HG03064 (cell line): ENCODE data around the gene MARK4.
"Not testable (repeated sequence)": the region's sequence is repeated elsewhere in the genome, so short reads cannot be mapped to it uniquely, and the experiment has no call there.

Experiments used
- ATAC-seq: cut with Tn5 transposase; IDR thresholded peaks from one replicate; pipeline ENCODE4 v1.9.1; 2021; ENCODE audit warnings: low read depth; ENCODE audit not compliant: unreplicated experiment

MARK4 gene

DNA sequence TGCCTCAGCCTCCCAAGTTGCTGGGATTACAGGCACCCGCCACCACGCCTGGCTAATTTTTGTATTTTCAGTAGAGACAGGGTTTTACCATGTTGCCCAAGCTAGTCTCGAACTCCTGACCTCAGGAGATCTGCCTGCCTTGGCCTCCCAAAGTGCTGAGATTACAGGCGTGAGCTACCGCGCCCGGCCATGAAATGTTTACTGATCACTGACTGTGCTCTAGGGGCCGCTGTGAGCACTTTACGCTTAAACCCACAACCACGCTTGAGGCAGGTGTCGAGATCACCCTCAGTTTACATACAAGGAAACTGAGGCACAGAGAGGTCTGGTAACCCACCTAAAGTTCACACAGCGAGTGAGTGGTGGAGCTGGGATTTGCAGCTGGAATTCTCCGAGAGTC, 18.9 kb downstream of the MARK4 start:
- not testable (repeated sequence) for ATAC-seq

DNA sequence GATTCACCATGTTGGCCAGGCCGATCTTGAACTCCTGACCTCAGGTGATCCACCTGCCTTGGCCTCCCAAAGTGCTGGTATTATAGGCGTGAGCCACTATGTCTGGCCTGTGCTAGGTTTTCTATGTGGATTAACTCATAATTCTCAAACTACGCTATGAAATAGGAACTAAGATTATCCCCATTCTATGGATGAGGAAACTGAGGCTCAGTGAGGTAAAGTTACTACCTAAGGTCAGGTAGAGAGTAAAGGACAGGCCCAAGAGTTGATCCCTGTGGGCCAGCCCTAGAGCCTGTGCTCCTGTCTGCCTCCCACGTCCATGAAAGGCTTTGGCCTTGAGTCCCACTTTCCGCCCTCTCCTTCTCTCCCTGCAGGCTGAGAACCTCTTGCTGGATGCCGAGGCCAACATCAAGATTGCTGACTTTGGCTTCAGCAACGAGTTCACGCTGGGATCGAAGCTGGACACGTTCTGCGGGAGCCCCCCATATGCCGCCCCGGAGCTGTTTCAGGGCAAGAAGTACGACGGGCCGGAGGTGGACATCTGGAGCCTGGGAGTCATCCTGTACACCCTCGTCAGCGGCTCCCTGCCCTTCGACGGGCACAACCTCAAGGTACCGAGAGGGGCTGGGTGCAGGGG, 20.1 kb downstream of the MARK4 start:
- ATAC-seq: no peak

DNA sequence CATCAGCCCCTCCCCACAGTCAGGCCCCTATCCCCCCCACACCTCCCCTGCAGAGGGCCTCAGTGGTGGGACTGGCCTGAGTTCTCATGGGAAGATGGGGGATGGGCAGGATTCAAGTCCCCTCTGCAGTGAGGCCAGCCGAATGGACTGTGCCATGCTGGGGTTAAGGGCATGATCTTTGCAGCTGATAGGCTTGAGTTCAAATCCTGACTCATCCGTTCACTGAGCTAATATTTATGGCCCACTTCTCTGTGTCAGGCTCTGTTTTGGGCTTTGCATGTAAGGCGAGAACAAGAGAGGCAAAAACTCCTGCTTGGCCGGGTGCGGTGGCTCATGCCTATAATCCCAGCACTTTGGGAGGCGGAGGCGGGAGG, 20.7 kb downstream of the MARK4 start:
- no peak for ATAC-seq

DNA sequence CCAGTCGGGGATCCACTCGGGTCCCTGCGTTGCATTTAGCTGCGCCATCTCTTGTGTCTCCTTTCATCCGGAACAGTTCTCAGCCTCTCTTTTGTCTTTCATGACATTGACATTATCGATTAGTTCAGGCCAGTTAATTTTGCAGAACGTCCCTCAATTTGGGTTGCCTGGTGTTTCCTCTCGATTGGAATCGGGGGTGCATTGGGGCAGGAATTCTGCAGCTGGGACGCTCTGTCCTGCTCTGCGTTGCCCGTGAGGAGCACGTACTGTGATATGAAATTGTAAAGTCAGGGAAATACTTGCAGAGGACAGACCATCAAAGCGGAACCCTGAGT, 22.4 kb downstream of the MARK4 start:
- no peak for ATAC-seq

DNA sequence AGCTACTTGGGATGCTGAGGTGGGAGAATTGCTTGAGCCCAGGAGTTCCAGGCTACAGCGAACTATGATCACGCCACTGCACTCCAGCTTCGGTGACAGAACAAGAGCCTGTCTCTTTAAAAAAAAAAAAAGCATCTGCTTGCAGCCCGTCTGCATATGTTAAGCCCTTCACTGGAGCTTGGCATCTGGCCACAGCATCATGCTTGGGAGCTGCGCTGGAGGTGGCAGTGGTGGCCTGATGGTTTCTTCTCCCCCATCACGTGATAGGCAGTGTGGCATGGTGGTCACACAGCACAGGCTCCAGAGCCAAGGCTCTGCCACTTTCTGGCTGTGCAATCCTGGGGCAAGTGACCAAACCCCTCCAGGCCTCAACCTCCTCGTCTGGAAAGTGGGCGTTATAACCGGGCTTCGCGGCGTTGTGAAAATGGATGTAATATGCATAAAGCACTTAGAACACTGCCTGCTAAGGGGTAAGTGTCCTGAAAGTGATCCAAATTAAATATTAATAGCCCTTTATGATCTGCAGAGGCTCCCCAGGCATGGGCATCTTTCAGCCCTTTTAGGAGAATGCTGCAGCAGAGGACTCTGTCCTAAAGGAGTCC, 24.4 kb downstream of the MARK4 start:
- no peak for ATAC-seq

DNA sequence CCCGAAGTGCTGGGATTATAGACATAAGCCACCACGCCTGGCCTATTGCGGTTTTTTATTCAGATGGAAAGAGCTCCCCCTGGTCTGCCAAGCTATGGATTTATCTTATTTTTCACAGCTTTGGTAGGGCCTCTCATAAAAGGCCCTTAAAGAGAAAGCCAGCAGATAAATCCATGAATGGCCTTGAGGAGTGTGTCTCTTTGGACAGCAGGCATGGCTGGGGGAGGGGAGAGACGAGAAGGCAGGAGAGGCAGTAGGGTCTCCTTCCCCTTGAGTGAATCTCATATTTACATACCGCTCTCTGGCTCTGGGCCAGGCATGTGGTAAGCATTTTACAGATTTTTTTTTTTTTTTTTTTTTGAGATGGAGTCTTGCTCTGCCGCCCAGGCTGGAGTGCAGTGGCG, 25.2 kb downstream of the MARK4 start:
- ATAC-seq: no peak

DNA sequence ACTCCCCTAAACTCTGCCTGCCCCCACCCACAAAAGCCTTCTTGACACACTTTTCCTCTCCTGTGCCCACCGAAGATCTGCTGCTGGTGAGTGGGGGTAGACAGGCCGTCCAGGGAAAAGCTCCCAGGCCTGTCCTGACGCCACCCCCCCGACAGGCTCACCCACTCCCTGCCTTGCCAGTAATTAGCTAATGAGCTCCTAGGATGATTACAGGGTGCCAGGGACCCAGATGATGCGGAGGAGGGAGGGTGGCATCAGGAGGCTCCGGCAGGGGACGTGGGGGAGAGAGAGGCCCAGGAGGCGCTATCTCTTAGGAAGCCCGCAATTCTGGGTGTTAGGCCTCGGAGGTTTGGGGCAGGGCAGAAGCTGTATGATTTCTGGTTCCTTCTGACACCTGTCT, 27.0 kb downstream of the MARK4 start:
- no peak for ATAC-seq

DNA sequence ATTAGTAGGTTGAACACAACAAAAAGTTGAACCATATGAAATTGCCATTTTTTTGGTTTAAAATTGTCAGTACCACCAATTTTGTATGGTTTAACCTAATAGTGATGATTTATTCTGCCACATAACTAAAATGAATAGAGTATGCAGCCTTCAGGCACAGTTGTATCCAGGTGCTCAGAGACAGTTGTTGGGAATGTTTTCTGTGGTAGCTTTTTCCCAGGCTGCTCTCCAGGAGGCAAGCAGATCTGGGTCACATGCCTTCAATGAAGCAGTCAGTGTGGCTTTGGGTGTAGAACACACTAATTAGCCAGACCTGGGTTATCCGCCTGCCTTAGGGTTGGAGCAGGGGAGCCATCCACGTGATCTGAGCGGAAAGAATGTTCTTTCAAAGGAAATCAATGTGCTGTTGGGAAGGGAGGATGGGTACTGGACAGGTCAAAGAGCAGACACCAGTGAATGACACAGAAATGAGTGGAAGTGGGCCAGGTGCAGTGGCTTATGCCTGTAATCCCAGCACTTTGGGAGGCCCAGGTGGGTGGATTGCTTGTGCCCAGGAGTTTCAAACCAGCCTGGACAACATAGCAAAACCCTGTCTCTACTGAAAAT, 28.6 kb downstream of the MARK4 start:
- ATAC-seq: no peak

DNA sequence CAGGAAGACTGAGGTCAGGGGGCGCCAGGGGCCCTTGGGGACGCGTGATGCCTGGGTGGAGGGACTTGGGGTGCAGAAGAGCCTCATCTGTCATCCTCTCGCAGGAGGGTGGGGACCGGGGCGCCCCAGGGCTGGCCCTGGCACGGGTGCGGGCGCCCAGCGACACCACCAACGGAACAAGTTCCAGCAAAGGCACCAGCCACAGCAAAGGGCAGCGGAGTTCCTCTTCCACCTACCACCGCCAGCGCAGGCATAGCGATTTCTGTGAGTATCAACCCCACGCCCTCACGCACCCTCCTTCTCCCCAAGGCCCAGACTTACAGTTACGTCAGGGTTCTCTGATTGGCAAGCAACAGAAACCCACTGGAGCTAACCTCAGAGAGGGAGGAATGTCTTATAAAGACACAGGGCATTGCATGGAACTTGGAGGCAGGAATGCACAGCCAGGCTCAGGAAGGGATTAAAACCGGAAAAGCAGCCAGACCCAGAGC, 29.4 kb downstream of the MARK4 start:
- no peak for ATAC-seq

DNA sequence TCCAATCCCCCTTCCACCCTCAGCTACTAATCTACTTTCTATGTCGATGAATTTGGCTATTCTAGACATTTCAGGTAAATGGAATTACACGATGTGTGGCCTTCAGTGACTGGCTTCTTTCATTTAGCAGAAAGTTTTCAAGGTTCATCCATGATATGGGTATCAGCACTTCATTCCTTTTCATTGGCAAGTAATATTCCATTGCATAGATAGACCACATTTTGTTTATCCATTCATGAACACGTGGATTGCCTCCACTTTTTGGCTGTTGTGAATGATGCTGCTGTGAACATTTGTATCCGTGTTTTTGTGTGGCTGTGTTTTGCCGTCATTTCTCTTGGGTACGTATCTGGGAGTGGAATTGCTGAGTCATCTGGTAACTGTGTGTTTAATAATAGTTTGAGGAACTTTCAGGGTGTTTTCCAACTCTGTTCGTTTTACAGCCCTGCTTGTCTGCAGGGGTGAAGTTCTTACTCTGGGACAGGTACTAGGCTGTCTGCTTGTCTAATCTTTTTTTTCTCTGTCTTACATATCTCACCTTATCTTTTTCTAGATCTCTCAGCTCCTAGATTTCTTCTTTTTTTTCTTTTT, 32.5 kb downstream of the MARK4 start:
- ATAC-seq: no peak

DNA sequence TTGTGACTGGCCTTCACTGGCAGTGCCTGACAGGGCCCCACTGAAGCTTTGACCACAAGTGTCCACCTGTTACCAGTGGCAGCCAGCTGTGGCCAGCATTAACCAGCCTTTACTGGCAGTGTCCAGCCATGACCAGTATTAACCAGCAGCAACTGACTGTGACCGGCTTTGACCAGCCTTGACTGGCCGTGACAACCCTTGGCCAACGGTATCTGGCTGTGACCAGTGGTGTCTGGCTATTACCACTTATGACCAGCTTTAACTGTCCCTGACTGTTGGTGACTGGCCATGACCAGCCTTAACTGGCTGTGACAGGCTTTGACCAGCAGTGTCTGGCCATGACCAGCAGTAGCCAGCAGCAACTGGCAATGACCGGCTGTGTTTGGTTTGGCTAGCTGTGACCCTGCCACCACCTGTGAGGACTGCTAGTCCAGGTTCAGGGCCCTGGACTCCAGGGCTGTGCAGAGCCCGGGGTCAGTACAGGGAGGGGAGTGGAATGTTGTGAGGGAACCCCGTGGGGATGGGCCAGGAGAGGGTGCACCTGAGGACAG, 39.4 kb downstream of the MARK4 start:
- no peak for ATAC-seq

DNA sequence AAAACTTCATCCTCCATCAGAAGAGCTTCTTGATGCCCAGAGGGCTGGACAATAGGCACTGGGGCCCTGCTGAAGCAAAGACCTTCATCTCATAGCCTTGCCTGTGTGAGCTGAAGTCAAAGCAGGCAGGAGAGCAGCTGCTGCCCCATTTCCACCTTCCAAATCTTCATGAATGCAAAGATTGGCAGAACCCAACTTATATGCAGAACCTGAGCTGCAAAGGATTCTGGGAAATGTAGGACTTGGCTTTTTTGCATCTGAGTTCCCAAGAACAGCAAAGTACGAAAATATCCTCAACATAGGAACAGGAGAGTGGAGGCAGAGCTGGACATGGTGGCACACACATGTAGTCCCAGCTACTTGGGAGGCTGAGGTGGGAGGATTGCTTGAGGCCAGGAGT, 40.8 kb downstream of the MARK4 start:
- no peak for ATAC-seq

DNA sequence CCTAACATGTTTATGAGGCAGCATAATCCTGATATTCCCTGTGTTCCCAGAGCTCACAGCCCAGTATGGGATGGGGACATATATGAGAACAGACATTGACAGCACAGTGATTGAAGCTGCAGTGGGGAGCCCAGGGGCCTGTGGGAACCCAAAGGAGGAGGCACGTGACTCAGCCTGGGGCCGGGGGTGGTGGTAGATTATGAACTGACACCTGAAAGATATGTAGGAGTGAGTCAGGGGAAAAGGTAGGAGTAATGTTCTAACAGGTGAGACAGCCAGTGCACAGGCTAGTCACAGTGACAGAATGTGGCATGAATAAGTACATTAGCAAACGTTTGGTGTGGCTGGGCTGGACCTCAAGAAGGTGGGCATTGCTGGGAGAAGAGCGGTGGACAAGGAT, 42.6 kb downstream of the MARK4 start:
- no peak for ATAC-seq

DNA sequence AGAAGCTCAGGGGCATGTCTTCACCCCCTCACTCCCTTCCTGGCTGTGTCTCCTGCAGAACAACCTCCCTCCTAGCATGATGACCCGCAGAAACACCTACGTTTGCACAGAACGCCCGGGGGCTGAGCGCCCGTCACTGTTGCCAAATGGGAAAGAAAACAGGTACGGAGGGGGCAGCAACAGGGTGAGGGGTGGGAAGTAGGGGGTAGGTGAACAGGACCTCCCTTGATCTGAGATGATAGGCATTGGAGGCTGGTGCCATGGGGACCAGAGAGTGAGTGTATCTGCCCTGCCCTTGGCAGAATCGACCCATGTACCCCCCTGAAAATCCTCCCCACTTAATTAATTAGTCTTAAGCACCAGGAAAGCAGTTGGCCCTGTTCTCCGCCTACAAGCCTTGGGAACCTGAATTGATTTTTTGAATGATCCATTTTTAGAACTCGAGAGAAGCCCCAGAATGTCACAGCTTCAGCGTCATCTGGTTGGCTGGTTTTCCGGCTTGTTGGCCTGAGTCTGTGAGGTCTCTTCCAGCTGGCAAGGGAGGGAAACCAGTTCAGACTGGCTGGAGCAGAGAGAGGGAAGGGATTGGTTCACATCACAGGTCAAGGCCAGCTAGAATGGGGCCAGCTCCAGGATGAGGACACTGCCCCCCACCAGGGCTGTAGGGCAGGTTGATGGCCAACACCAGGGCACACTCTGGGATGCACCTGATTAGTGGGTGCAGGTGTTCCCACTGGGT, 43.4 kb downstream of the MARK4 start:
- no peak for ATAC-seq

DNA sequence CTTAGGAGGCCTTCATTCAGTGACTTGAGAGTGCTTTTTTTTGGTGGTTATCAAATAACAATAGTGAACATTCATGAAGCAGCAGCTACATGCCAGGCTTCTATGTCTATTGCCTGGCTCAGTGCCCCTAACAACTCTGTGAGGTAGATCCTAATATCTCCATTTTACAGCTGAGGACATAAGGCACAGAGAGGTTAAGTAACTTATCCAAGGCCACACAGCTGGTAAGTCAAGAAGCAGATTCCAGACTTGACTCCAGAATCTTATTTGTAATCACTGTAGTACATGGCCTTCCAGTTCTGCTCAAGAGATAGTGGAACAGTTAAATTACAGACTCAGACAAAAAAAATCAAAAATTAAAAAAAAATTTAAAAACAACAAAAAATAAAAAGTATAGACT, 44.8 kb downstream of the MARK4 start:
- ATAC-seq: no peak

DNA sequence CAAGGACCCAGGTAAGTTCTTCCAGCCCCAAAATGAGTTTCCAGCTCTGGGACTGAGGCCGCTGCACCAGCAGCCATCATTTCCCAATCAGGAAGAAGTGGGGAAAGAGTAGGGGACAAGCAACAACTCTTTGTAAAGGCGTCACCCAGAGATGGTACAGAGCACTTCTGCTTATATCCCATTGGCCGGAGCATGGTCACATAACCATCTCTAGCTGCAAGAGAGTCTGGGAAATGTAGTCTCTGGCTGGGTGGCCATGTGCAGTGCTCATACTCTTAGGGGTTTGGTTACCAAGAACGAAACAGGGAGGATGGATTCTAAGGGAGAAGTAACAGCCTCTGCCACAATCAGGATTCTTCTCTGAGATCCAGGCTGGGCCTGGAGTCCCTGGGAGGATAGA, 45.3 kb downstream of the MARK4 start:
- no peak for ATAC-seq

DNA sequence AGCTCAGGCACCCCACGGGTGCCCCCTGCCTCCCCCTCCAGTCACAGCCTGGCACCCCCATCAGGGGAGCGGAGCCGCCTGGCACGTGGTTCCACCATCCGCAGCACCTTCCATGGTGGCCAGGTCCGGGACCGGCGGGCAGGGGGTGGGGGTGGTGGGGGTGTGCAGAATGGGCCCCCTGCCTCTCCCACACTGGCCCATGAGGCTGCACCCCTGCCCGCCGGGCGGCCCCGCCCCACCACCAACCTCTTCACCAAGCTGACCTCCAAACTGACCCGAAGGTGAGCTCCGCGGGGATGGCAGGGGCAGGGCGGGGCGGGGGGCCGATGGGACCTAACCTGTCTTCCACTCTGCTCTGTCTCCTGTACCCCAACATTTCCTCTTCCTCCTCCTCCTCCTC, 46.6 kb downstream of the MARK4 start:
- ATAC-seq: no peak

DNA sequence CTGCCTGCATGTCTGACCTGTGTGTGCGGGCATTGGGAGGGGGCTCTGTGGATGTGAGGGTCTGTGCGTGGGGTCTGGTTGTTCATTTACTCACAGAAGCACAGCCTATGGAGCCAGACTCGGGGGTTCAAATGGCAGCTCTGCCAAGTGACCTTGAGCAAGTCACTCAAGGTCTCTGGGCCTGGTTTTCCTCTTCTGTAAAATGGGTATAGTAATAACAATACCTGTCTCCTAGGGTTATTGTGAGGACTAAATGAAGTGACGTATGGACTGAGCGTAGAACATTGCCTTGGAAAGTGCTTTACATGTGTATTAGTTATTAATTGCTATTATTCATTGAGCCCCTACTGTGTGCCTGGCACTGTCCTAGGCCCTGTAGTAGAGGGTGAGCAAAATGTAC, 47.2 kb downstream of the MARK4 start:
- ATAC-seq: no peak

DNA sequence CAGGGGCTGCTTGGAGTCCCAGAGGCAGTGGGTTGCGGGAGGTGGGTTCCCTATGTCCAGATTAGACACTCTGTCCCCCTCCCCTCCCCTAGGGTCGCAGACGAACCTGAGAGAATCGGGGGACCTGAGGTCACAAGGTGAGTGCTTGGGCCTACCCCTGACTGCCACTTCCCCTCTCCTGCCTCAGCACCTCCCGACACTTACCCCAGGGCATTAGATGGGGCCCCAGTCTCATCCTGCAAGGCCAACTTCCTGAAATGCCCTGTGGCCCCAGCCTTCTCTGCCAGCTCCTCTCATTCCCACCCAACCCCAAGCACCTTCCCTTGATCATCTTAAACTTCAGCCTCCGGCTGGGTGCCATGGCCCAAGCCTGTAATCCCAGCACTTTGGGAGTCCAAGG, 48.6 kb downstream of the MARK4 start:
- ATAC-seq: no peak

DNA sequence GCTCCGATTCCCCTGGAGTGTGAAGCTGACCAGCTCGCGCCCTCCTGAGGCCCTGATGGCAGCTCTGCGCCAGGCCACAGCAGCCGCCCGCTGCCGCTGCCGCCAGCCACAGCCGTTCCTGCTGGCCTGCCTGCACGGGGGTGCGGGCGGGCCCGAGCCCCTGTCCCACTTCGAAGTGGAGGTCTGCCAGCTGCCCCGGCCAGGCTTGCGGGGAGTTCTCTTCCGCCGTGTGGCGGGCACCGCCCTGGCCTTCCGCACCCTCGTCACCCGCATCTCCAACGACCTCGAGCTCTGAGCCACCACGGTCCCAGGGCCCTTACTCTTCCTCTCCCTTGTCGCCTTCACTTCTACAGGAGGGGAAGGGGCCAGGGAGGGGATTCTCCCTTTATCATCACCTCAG, 51.3 kb downstream of the MARK4 start:
- ATAC-seq: no peak
